Lower leg skin (tissue), 3 donors: Measurements from ENCODE around the gene RGMB.

Experiments used
- POLR2A ChIP-seq, 2 donors: fragments of 450-650 bp; IDR thresholded peaks; one replicate each; pipeline ENCODE4 v1.6.1; 2016 to 2017; ENCODE audit warnings: antibody characterized with exemption in 2 of 2, mild to moderate bottlenecking in 1 of 2, moderate library complexity in 1 of 2
- TF ChIP-seq, protein P1 (sequence below), 3 donors: fragments of 450-650 bp; IDR thresholded peaks; one replicate each; pipeline ENCODE4 v1.5.1; 2016; ENCODE audit warnings: antibody characterized with exemption in 3 of 3, mild to moderate bottlenecking in 3 of 3, moderate library complexity in 2 of 3

DNA sequence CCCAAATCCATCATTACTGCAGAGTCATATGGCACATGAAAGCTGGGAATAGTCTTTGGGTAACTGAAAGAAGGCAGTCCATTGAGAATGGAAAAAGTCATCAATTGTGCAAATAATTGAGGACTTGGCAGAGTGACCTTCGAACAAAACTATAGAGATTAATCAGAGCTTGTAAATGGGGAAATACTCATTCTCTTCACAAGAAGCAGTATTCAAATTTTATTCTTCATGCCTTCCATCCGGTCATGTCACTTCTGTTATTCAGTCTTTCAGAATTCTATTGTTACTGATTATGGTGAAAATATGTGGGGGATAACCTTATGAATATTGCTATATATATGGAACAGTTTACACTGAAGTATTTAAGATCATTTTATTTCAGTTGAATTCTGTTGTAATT is 8.1 kb downstream of the RGMB start:
- TF ChIP-seq, protein P1, sequence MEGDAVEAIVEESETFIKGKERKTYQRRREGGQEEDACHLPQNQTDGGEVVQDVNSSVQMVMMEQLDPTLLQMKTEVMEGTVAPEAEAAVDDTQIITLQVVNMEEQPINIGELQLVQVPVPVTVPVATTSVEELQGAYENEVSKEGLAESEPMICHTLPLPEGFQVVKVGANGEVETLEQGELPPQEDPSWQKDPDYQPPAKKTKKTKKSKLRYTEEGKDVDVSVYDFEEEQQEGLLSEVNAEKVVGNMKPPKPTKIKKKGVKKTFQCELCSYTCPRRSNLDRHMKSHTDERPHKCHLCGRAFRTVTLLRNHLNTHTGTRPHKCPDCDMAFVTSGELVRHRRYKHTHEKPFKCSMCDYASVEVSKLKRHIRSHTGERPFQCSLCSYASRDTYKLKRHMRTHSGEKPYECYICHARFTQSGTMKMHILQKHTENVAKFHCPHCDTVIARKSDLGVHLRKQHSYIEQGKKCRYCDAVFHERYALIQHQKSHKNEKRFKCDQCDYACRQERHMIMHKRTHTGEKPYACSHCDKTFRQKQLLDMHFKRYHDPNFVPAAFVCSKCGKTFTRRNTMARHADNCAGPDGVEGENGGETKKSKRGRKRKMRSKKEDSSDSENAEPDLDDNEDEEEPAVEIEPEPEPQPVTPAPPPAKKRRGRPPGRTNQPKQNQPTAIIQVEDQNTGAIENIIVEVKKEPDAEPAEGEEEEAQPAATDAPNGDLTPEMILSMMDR (IDR thresholded peaks at IDR 0.05): no peak
- no peak for TF ChIP-seq POLR2A (IDR thresholded peaks at IDR 0.05)
